Skin of body (tissue), 2 donors: ENCODE data around the gene GNPNAT1. TPM values are rescaled to one million over a fixed set of nuclear protein-coding genes. Genes with fewer than 3 reads are reported as not detected.

Source experiments
- DNase-seq: peaks from one replicate; lab custom pipeline; 2025; lab: John Stamatoyannopoulos, UW
- total RNA-seq: library from RNA; depleted of rRNA; stranded (reverse); fragments of >200 nt; gene quantifications from one replicate; pipeline ENCODE4 v1.2.3, GENCODE V29; 2014

GNPNAT1 gene
- total RNA-seq, result 12.3 TPM

- DNase-seq, result peak; percentile 72
These were observed at the start of gene GNPNAT1 for GRCh38 chr14:52791223-52792096. GNPNAT1 (minus strand) TSS chr14:52791607; CDS start chr14:52784650, 6,957 bp downstream.

- DNase-seq, result no peak
These were observed 49.5 kb upstream of the GNPNAT1 start for GRCh38 chr14:52840877-52841276.

GRCh38 chr14:52837451-52837850, 46.0 kb upstream of the GNPNAT1 start:
- DNase-seq, result no peak

DNA sequence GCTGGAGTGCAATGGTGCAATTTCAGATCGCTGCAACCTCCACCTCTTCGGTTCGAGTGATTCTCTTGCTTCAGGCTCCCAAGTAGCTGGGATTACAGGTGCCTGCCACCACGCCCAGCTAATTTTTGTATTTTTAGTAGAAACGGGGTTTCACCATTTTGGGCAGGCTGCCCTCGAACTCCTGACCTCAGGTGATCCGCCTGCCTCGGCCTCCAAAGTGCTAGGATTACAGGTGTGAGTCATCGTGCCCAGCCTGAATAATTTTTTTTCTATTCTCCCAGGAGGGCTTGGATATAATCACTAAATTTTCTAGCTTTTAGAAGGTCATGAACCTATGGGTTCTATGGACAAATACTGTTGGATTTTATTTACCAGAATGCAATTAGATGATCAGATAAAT, 44.7 kb upstream of the GNPNAT1 start:
- no peak for DNase-seq

GRCh38 chr14:52835122-52835903, 43.9 kb upstream of the GNPNAT1 start:
- no peak for DNase-seq

DNA sequence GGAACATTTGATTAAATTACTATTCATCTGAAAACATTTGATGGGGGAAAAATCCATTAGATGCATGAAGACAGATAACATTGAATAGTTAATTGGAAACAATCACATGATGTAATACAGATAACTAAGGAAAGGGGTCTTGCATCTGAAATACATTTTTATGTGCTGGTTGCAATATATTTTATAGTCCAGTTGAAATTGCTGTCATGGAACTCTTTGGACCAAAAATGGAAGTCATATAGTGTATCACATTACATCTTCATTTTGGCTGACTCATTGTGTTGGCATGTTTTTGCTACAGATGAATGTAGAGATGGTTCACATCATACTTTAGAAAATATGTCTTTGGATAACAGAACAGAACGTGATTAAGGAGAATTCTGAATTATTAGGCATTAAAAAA, 43.0 kb upstream of the GNPNAT1 start:
- peak; percentile 81 for DNase-seq

DNA sequence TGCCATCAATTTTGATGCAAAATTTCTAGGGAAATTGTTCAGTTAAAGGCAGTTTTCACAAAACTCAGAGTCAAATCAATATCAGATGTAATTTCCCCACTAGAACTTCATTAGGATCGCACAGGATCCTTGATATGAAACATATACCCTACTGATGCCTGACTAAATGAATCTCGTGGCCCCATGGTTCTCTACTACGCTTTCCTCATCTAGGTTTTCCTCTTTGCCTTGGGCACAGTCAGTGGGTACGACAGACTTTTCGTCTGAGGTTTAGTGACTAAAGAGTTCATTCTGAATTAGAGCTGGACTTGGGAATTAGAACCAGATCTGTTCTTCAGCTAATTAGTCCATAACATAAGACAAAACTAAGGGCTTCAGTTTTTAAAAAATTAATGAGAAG, 42.5 kb upstream of the GNPNAT1 start:
- no peak for DNase-seq

- no peak for DNase-seq
These were observed 38.2 kb upstream of the GNPNAT1 start for GRCh38 chr14:52829527-52830185.

- DNase-seq, result no peak
These were observed 36.0 kb upstream of the GNPNAT1 start for GRCh38 chr14:52827426-52827825.

GRCh38 chr14:52825085-52825484, 33.7 kb upstream of the GNPNAT1 start:
- no peak for DNase-seq

DNA sequence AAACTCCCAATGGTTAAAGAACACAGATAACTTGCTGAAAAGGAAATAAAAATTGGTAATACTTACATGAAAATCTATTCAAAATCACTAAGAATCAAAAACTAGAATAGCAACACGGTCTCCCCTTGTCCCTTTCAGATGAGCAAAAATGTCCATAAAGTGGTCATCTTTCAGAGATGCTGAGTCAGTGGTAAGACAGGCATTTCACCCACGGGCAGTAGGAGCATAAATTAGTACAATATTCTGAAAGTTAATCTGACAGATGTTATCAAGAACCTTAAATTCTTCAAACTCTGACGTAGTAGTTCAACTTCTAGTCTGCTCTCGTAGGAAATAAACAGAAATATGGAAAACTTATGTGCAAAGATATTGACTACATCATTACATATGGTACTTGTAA, 33.1 kb upstream of the GNPNAT1 start:
- DNase-seq, result no peak

- no peak for DNase-seq
These were observed 30.4 kb upstream of the GNPNAT1 start for GRCh38 chr14:52821805-52822250.

DNA sequence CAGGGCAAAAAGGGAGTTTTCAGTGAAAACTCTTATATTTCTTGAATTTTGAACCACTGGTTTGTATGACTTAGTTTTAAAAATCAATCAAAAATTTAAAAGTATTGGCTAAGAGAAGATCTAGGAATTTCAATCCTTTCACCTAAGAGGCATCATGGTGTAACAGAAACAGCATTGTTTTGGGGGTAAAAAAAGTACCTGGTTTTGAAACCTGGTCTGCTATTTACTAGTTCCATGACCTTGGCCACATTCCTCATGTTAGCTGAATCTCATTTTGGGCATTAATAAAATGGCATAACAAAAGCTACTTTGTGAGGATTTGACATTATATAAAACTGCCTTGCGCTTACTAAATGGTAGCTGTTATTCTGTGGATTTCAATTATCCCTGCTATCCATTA, 16.7 kb upstream of the GNPNAT1 start:
- DNase-seq, result no peak

DNA sequence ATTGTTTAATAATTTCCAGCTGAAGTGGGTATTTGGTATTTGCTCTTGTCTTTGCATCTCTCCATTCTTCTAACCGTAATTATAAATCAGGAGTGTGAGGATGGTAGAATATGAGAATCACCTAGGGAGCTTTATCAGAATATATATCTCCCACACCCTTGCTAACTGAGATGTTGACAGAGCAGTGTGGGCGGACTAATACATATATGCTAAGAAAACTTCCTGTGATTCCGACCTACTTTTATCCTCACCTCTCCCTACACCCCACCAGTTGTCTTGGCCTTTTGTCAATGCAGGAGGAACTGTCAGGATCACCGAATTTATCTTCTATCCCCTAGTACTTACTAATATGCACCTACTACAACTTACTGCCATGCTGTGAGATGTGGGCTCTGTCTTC, 14.7 kb upstream of the GNPNAT1 start:
- no peak for DNase-seq

DNA sequence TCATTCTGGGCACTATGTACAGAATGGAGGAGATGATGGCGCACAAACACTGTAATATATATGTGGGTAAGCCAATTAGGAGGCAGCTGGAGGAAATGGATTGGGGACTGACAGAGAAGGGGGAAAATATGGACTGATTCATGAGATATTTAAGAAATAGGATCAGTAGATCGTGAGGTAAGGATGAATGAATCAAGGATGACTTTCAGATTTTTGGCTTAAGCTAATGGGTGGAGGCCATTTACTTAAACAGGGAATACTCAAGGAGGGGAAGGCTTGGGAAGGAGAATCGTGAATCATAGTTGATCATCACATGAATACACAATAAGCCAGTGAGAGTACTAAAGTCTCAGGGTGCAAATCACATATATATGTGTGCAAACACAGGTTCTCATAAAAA, 11.2 kb upstream of the GNPNAT1 start:
- DNase-seq, result no peak

DNA sequence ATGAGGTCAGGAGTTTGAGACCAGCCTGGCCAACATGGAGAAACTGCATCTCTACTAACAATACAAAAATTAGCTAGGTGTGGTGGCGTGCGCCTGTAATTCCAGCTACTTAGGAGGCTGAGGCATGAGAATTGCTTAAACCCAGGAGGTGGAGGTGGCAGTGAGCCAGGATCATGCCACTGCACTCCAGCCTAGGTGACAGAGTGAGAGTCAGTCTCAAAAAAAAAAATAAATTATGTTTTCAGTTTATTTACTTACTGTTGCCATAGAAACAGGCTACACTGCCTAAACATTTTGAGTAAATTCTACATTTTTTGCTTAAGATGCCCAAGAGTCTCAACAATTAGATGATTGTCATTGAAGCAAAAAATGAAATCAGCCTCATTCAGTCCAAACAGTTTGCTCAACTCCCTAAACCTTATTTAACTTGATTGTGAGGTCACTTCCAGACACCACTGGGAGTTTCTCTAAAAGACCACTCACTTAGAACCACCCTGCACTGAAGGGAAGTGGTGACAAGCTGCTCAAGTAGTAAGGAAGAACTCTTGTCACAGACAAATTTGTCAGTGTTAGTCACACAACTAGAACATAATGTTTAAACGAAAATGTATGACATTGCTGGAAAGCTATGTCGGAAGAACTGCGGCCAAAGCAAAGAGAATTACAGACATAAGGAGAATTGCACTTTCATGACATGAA, 9.8 kb upstream of the GNPNAT1 start:
- peak; percentile 86 for DNase-seq

DNA sequence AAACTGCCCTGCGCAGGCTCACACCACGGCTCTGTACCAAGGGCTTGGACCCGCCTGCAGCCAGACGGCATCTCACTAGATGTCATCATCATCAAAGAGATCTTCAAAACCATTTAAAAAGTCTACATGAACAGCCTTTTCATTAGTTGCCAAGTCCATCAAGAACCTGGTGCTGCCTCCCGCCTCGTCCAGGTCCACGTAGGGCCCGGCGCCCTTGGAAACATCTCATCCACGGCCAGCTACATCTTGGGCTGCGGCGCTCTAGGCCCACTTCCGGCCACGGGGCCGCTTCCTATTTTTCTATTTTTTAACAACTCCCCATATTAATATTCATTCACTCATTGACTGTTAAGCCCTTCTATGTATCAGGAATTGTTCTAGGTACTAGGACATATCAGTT, 7.4 kb upstream of the GNPNAT1 start:
- no peak for DNase-seq

GRCh38 chr14:52797653-52798052, 6.2 kb upstream of the GNPNAT1 start:
- no peak for DNase-seq

DNA sequence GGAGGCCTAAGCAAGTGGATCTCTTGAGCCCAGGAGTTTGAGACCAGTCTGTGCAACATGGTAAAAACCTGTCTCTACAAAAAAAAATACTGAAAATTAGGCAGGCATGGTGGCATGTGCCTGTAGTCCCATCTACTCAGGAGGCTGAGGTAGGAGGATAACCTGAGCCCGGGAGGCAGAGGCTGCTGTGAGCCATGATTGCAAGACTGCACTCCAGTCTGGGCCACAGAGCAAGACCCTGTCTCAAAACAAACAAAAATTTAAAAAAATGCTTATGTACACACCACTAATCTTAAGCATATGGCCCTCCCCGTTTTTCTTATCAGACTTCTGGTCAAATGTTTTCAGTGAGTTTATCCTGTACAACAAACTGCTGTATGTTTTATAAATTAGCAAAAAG, 1.7 kb upstream of the GNPNAT1 start:
- no peak for DNase-seq

- no peak for DNase-seq
These were observed 649 bp upstream of the GNPNAT1 start for GRCh38 chr14:52792097-52792415.

DNA sequence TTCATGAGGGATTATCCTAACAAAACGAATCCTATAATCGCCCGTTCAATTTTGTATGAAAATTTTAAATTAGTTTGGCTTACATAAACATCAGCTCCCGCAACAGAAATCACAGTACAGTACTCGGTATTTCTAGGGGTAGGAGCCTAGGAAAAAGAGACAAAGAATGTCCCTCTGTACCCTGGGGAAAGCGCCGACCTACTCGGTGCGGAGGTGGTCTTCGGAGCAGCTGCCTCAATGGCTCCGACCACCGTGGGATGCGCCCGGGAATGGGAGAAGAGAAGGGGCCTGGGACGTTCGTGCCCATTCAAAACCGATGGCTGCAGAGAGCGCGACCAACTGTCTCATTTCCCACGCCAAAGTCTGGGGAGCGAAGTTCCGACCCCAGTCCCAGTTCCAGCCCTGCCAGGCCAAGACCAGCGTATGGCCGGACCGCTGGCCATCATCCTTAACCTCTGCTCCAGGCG, 618 bp downstream of the GNPNAT1 start:
- no peak for DNase-seq
